Esophagus (tissue), 2 donors: Measurements from ENCODE around the gene SDF2L1. TPM values are rescaled to one million over a fixed set of nuclear protein-coding genes. Genes with fewer than 3 reads are reported as not detected.
A peak's percentile ranks its signal among the peaks of the same experiment; 100 is the strongest.

ENCODE experiments used
- H3K27ac ChIP-seq, 2 donors: one replicate each; pipeline ENCODE4 v1.5.1; 2013; ENCODE audit warnings: low read depth in 2 of 2, mild to moderate bottlenecking in 2 of 2, inconsistent platforms in 1 of 2, low read length in 1 of 2, moderate library complexity in 1 of 2
- H3K27me3 ChIP-seq, 2 donors: one replicate each; pipeline ENCODE4 v1.6.1; 2013; ENCODE audit warnings: low read length in 2 of 2, control low read depth in 1 of 2, mild to moderate bottlenecking in 1 of 2; ENCODE audit not compliant: insufficient read depth in 2 of 2, control insufficient read depth in 1 of 2
- H3K36me3 ChIP-seq, 2 donors: one replicate each; pipeline ENCODE4 v1.6.1; 2013; ENCODE audit warnings: low read length in 1 of 2; ENCODE audit not compliant: control insufficient read depth in 2 of 2, insufficient read depth in 2 of 2
- H3K4me1 ChIP-seq, 2 donors: one replicate each; pipeline ENCODE4 v1.6.1; 2013; ENCODE audit warnings: low read length in 1 of 2; ENCODE audit not compliant: control insufficient read depth in 2 of 2, insufficient read depth in 2 of 2
- H3K4me3 ChIP-seq, 2 donors: one replicate each; pipeline ENCODE4 v1.5.1; 2013; ENCODE audit warnings: low read length in 2 of 2, mild to moderate bottlenecking in 2 of 2, low read depth in 1 of 2, moderate library complexity in 1 of 2
- H3K9me3 ChIP-seq, 2 donors: one replicate each; pipeline ENCODE4 v1.6.1; 2013; ENCODE audit warnings: mild to moderate bottlenecking in 2 of 2, low read depth in 1 of 2, low read length in 1 of 2, moderate library complexity in 1 of 2; ENCODE audit not compliant: control insufficient read depth in 2 of 2, insufficient read depth in 1 of 2
- WGBS, 2 donors: extraction: QIAGEN DNeasy Blood & Tissue Kit; methylation state at CpG; one replicate each; pipeline ENCODE4 v1.1.7; 2013; 5-methylcytosine and 5-hydroxymethylcytosine counted together
- polyA plus RNA-seq, 2 donors: library from polyadenylated mRNA; stranded (reverse); fragments of 200-250 nt; gene quantifications; one replicate each; pipeline ENCODE4 v1.2.3, GENCODE V29; 2013
- donor health status: healthy with polysubstance abuse.
- donor health status: Bipolar disorder and iron deficiency.

The SDF2L1 gene
- polyA plus RNA-seq, 2 donors, result 18.7 to 52.7 TPM

GRCh38 chr22:21628386-21629254 lies 13.5 kb upstream of the SDF2L1 start:
- peaks cover 0 to 6% of the 10 kb centered on the region in 2 donors for H3K36me3 ChIP-seq
- H3K27ac ChIP-seq, result peak overlapping the region; percentile 50 to 72
- H3K4me3 ChIP-seq, result peak overlapping the region; percentile 77 to 98
- no peaks in the 10 kb centered on the region for H3K27me3 ChIP-seq
- WGBS, 2 donors, result 66 to 80% methylated on average over 47 to 74 of the region's 74 CpGs
- no peaks in the 10 kb centered on the region for H3K9me3 ChIP-seq
- H3K4me1 ChIP-seq, result peaks cover 7 to 22% of the 10 kb centered on the region in 2 donors

DNA sequence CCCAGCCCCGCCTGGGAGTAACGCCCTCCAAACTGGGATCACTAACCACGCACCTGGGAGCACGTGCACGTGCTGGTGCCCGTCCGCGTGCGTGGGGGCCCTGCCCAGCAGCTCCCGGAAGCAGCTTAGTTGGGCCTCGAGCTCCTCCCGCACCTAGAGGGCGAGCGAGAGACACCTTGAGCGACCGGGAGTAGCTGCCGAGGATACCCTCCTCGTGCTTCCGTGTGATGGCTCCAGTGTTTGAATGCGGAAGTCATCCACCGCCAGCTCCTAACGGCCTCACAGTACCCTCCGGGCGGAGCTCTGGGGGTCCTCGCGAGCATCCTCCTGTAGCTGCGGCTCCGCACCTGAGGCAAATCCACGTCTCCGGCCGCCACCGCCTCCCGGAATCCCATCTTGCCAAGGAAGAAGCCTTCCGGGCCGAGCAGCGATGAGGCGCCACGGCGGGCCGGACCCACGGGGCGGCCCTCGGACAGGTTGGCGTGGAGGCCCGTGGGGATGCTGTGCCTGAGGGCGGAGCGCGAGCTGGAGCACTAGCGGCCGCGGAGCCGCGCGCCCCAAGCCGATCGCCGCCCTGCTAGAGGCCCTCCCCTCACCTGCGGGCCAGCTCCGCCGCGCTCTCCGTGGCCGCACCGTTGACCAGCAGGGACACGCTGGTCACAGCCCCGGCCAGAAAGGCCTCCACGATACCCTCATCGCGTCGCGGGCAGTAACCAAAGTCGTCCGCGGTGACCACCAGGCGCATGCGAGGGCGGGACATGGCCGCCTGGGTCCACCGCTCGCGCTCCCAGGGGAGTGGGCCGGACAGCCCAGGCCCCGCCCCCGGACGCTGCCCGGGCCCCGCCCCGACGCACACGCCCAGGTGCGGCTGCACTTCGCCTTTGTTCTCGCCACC lies 12.6 kb upstream of the SDF2L1 start, which contains the start of gene YDJC:
TSS of gene YDJC (minus strand) at position 768 of the 895 bp plus-strand sequence. CDS start at position 760, 8 bp downstream.
- peaks cover 4 to 19% of the 10 kb centered on the region in 2 donors for H3K4me1 ChIP-seq
- H3K27me3 ChIP-seq, result no peaks in the 10 kb centered on the region
- 1% methylated on average over 77 to 93 of the region's 93 CpGs for WGBS, 2 donors

GRCh38 chr22:21631025-21631424 lies 11.1 kb upstream of the SDF2L1 start:
- H3K9me3 ChIP-seq, result no peaks in the 10 kb centered on the region
- no peaks in the 10 kb centered on the region for H3K27me3 ChIP-seq
- H3K4me1 ChIP-seq, result peaks cover 4 to 13% of the 10 kb centered on the region in 2 donors
- WGBS, 2 donors, result 90 to 91% methylated on average over 4 of the region's 4 CpGs
- H3K27ac ChIP-seq, result no peak overlapping the region
- H3K4me3 ChIP-seq, result no peak overlapping the region
- H3K36me3 ChIP-seq, result peaks cover 0 to 3% of the 10 kb centered on the region in 2 donors

More for the DNA sequence above, 12.6 kb upstream of the SDF2L1 start, which contains the start of gene YDJC:
- no peaks in the 10 kb centered on the region for H3K9me3 ChIP-seq
- peak within 1 kb of the TSS; percentile 77 to 98 for H3K4me3 ChIP-seq
- peak within 1 kb of the TSS; percentile 69 to 72 for H3K27ac ChIP-seq
- peaks cover 0 to 3% of the 10 kb centered on the region in 2 donors for H3K36me3 ChIP-seq

DNA sequence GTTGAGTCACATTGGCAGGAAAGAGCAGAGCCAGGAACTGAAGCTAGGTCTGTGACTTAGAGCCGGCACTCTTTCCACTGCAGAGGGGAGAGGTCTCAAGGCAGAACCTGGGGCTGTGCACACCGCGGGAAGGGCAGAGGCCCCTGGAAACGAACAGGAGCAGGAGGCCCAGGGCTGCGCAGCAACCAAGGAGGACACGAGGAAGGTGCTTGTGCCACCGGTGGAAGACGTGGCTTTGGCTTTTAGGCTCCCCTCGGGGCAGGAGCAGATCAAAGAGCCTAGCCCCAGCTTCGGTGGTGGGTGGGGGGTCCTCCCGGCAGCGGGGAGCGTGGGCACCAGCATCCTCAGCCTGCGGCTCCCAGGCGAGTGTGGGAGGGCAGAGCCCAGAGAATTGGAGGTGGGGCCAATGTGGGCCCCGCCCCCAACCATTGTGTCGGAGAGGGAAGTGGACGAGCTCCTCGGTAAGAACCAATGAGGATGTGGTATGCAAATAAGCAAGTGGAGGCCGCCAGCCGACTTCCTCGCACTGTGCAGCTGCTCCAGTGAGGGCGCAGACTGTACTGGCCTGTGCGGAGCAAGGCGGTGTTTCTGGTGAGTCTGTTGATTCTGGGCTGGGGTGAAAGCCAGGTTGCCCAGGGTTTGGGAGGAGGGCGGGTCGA lies 9.7 kb upstream of the SDF2L1 start, which contains the start of gene CCDC116:
TSS of gene CCDC116 (plus strand) at position 524 of the 659 bp plus-strand sequence. CDS start 422 bp downstream, outside the sequence.
- Histone ChIP-seq H3K27ac (no peak within 1 kb of the TSS), H3K4me1 (peaks cover 4 to 11% of the 10 kb centered on the region in 2 donors)
- WGBS, 2 donors, result 80 to 86% methylated on average over 27 of the region's 27 CpGs

DNA sequence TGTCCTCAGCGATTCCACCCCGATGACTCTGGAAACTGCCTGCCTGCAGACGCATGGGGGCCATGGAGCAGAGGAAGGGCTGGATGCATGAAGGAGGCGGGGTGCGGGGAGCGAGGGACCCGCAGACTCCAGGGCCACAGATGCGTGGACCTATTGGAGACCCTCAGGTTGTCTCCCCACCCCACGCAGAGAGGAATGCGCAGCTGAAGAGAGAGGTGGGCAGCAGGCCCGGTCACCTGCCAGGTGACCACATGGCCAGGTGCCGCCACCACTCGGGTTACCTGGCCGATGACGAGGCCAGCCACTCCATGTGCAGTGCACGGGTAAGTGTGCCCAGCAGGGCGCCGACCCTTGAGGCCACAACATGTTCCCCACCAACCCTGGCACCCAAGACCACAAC lies 9.2 kb upstream of the SDF2L1 start:
- Histone ChIP-seq H3K36me3 (peaks cover 0 to 3% of the 10 kb centered on the region in 2 donors), H3K9me3 (no peaks in the 10 kb centered on the region), H3K4me3 (no peak overlapping the region), H3K4me1 (peaks cover 4 to 11% of the 10 kb centered on the region in 2 donors), H3K27ac (no peak overlapping the region), H3K27me3 (no peaks in the 10 kb centered on the region)
- 95 to 96% methylated on average over 18 of the region's 18 CpGs for WGBS, 2 donors

More for the DNA sequence above, 9.7 kb upstream of the SDF2L1 start, which contains the start of gene CCDC116:
- peaks cover 0 to 3% of the 10 kb centered on the region in 2 donors for H3K36me3 ChIP-seq
- H3K9me3 ChIP-seq, result no peaks in the 10 kb centered on the region
- no peak within 1 kb of the TSS for H3K4me3 ChIP-seq
- no peaks in the 10 kb centered on the region for H3K27me3 ChIP-seq

DNA sequence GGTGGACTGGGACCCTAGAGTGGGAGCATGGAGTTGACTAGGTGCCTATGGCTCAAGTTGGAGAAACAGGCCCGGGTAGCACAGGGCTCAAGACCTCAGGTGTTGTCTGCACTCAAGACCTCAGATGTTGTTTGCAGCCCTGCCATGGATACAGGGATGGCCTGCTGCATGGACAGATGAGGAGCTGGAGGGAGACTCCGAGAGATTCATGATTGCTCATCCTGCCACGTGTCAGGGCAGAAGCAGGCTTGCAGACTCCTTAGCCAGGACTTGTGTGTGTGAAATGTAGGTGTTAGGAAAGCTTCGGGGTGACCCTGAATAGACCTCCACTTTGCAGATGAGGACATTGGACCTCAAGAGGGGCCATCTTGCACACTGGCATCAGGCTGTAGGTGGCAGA lies 8.6 kb upstream of the SDF2L1 start:
- H3K4me1 ChIP-seq, result peaks cover 4 to 7% of the 10 kb centered on the region in 2 donors
- no peak overlapping the region for H3K27ac ChIP-seq
- no peaks in the 10 kb centered on the region for H3K27me3 ChIP-seq
- H3K9me3 ChIP-seq, result no peaks in the 10 kb centered on the region
- H3K36me3 ChIP-seq, result peaks cover 0 to under 1% of the 10 kb centered on the region in 2 donors
- 70 to 84% methylated on average over 4 of the region's 4 CpGs for WGBS, 2 donors
- no peak overlapping the region for H3K4me3 ChIP-seq

- H3K4me3 ChIP-seq, result no peak overlapping the region
- H3K27ac ChIP-seq, result no peak overlapping the region
Measured at GRCh38 chr22:21634081-21634480, 8.0 kb upstream of the SDF2L1 start.

GRCh38 chr22:21634844-21635243 lies 7.3 kb upstream of the SDF2L1 start:
- Histone ChIP-seq H3K4me3 (no peak overlapping the region), H3K9me3 (no peaks in the 10 kb centered on the region), H3K27me3 (no peaks in the 10 kb centered on the region), H3K27ac (no peak overlapping the region), H3K4me1 (no peaks in the 10 kb centered on the region), H3K36me3 (no peaks in the 10 kb centered on the region)
- WGBS, 2 donors, result 85 to 86% methylated on average over 19 of the region's 19 CpGs

More at GRCh38 chr22:21634081-21634480, 8.0 kb upstream of the SDF2L1 start:
- Histone ChIP-seq H3K4me1 (peaks cover under 1 to 1% of the 10 kb centered on the region in 2 donors), H3K27me3 (no peaks in the 10 kb centered on the region), H3K9me3 (no peaks in the 10 kb centered on the region), H3K36me3 (no peaks in the 10 kb centered on the region)
- 95 to 96% methylated on average over 16 of the region's 16 CpGs for WGBS, 2 donors
